ACHN (cell line): Measurements from ENCODE around the gene C6orf62.
"Not testable (repeated sequence)": the region's sequence is repeated elsewhere in the genome, so short reads cannot be mapped to it uniquely, and the experiment has no call there.

Experiments used
- DNase-seq: peaks from one replicate; pipeline ENCODE4 v3.0.0-alpha.2; 2015
- in situ Hi-C: cut with HindIII; loops from 2 replicates; pipeline ENCODE4 v1.10.0; 2017; ENCODE audit warnings: low sequenced_read_pairs, low pct_ligation_motif_present, low pct_unique_long_range_greater_than_20kb

C6orf62 gene

GRCh38 chr6:24719125-24719971 is at the start of gene C6orf62:
Gene C6orf62 (minus strand): TSS chr6:24719154. CDS start chr6:24718668, 486 bp downstream.
- peak; percentile 24 for DNase-seq
- in situ Hi-C loops = no loop called here

- in situ Hi-C loops = no loop called here
- no peak for DNase-seq
Observed at GRCh38 chr6:24768361-24768760, 49.4 kb upstream of the C6orf62 start.

DNA sequence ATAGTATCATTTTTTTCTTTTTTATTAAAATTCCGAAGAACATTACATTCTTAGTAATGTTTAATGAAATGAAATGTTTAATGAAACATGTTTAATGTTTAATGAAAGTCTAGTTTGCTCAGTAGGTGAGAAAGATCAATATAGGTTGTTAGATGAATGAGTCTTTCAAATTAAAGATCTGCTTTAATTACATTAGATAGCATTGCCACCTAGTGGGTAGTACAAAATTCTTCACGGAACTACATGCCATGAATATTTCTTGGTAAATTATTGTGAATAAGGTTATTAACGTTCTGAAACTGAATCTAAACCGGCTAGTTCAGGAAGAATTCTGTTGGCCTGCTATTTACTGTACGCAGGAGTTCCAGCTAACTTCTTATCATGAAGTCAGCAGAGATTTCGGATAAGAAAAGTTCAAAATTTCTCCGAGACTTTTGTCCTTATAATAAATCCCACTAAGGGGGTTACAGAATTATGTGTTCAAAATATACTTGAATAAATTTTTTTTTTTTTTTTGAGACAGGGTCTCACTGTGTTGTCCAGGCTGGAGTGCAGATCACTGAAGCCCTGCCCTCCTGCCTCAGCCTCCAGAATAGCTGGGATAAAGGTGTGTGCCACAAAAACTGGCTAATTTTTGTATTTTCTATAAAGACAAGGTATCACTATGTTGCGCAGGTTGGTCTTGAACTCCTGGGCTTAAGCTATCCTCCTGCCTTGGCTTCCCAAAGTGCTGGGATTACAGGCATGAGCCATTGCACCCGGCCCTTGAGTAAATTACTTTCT is 47.9 kb upstream of the C6orf62 start:
- in situ Hi-C loops = no loop called here
- DNase-seq = peak; percentile 36

DNA sequence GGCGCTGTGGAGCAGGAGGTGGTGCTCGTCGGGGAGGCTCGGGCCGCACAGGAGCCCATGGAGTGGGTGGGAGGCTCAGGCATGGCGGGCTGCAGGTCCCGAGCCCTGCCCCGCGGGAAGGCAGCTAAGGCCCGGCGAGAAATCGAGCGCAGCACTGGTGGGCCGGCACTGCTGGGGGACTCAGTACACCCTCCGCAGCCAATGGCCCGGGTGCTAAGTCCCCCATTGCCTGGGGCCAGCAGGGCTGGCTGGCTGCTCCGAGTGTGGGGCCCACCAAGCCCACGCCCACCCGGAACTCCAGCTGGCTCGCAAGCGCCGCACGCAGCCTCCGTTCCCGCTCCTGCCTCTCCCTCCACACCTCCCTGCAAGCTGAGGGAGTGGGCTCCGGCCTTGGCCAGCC is 47.0 kb upstream of the C6orf62 start:
- DNase-seq, in situ Hi-C loops: not testable (repeated sequence)

DNA sequence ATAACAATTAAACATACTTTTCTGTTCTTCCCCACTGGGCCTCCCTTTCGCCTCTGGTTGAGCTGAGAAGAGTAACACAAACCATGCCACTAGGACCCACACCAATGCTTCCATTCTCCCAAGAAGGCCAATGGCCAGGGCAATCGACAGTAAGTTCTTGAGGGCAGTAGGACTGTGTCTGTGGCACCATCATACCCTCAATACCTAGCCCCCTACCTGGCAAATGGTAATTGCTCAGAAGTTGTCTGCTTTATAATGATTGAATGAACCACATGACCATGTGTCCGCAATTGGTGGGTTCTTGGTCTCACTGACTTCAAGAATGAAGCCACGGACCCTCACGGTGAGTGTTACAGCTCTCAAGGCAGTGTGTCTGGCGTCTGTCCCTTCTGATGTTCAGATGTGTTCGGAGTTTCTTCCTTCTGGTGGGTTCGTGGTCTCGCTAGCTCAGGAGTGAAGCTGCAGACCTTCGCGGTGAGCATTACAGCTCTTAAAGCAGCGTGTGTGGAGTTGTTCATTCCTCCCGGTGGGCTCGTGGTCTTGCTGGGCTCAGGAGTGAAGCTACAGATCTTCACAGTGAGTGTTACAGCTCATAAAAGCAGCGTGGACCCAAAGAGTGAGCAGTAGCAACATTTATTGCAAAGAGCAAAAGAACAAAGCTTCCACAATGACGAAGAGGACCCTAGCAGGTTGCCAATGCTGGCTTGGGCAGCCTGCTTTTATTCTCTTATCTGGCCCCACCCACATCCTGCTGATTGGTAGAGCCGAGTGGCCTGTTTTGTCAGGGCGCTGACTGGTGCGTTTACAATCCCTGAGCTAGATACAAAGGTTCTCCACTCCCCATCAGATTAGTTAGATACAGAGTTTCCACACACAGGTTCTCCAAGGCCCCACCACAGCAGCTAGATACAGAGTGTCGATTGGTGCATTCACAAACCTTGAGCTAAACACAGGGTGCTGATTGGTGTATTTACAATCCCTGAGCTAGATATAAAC is 46.2 kb upstream of the C6orf62 start:
- in situ Hi-C loops, DNase-seq: not testable (repeated sequence)

DNA sequence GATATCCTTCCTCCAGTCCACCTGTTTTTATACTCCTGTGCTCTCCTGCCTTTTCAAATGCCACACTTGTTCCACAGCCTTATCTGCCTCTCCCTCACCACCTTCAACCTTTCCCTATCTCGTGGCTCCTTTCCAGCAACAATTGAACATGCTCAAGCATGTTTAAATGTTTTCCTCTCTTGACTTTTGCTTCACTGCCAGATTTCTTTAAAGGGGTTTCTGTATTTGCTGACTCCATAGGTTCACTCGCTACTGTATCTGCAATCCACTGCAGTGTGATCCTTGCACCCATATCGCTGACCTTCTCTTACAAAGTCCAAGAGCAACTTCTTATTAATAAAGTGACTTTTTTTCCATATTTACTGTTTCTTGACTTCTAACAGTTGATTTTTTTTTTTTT is 44.6 kb upstream of the C6orf62 start:
- in situ Hi-C loops = no loop called here
- no peak for DNase-seq

- no peak for DNase-seq
- in situ Hi-C loops = no loop called here
Observed at GRCh38 chr6:24761851-24762250, 42.9 kb upstream of the C6orf62 start.

- in situ Hi-C loops = no loop called here
Observed at GRCh38 chr6:24761193-24761835, 42.4 kb upstream of the C6orf62 start.

GRCh38 chr6:24760210-24760609 is 41.3 kb upstream of the C6orf62 start:
- no peak for DNase-seq
- in situ Hi-C loops = no loop called here

More at GRCh38 chr6:24761193-24761835, 42.4 kb upstream of the C6orf62 start:
- no peak for DNase-seq

- in situ Hi-C loops = no loop called here
- DNase-seq = no peak
Observed at GRCh38 chr6:24759718-24760117, 40.8 kb upstream of the C6orf62 start.

- in situ Hi-C loops = no loop called here
- DNase-seq = no peak
Observed at GRCh38 chr6:24757611-24758010, 38.7 kb upstream of the C6orf62 start.

DNA sequence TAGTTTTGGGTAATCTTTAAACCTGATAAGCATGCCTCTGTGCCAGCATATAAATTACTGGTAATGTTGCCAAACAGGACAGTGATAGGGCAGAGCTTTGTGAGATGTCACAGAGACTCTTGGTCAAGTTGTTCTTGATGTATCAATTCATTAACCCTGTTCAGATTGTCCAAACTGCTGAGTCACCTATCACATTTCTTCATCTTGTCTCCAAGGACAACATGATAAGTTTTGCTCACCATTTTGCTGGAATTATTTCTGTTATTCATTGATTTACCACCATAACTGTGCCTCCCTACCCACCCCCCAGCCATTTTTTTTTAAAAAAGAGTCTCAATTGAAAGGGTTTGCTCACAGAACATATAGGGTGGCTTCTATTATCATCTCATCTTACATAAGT is 36.3 kb upstream of the C6orf62 start:
- DNase-seq = no peak
- in situ Hi-C loops = no loop called here

DNA sequence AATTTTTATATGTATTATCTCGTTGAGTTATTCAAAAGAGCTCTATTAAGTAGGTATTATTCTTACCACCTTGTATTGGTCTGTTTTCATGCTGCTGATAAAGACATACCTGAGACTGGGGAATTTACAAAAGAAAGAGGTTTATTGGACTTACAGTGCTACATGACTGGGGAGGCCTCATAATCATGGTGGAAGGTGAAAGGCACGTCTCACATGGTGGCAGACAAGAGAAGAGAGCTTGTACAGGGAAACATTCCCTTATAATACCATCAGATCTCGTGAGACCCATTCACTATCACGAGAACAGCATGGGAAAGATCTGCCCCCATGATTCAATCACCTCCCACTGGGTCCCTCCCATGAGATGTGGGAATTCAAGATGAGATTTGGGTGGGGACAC is 35.4 kb upstream of the C6orf62 start:
- DNase-seq, in situ Hi-C loops: not testable (repeated sequence)

DNA sequence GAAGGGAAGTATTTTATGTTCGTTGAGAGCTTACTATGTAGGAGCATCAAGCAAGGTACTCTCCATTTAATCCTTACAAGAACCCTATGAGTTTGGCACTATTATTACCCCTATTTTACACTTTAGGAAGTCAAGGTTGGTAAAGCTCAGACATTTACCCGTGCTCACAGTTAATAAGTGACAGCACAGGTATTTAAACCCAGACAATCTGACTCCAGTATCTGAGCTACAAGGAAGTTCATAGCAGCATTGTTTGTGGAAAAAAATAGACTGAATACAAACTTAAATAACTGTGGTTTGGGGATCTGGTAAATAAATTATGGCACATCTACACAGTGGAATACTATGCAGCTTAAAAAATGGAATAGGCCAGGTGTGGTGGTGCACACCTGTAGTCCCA is 34.6 kb upstream of the C6orf62 start:
- in situ Hi-C loops = no loop called here
- DNase-seq = no peak

GRCh38 chr6:24752917-24753492 is 34.1 kb upstream of the C6orf62 start:
- no peak for DNase-seq
- in situ Hi-C loops = no loop called here

DNA sequence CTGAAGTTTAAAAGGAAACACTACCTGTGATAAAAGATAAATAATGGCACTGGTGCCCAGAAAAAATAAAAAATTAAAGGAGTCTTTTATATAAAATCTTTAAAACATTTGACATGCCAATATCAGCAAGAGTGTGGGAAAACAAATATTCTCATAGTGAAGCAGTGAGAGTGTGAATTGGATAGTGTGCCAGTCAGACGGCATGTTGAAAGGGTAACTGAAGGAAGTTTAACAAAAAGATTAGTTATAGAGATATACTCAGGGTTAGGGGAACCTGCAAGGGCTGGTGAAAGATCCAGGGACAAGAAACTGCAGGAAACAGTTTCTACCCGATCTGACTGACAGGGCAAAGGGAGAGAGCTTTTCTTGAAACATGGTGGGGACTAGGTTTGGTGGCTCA is 33.5 kb upstream of the C6orf62 start:
- DNase-seq = no peak
- in situ Hi-C loops = no loop called here

DNA sequence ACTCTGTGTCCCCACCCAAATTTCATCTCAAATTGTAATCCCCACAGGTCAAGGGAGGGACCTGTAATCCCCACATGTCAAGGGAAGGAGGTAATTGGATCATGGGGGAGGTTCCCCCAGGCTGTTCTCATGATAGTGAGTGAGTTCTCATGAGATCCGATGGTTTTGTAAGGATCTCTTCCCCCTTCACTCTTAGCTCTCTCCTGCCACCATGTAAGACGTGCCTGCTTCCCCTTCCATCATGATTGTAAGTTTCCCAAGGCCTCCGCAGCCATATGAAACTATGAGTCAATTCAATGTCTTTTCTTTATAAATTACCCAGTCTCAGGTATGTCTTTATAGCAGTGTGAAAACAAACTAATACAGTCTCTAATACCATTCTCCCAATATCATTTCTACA is 31.9 kb upstream of the C6orf62 start:
- DNase-seq, in situ Hi-C loops: not testable (repeated sequence)

DNA sequence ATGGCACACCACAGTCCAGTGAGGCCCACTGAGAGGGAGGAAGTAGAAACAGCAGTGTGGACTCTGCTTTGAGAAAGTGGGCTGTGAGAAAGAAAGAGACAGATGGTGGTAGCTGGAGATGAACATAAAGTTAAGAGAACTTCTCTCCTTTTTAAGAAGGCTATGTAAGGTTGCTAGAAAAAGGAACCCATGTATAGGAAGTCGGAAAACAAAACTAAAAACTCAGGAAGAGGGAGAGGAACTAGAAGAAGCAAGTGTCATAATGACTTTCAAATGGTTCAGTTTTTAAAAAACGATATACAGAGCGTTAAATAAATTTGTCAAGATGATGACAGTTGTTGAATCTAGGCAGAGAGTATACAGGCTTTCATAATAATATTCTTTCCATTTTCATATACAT is 30.3 kb upstream of the C6orf62 start:
- in situ Hi-C loops = no loop called here
- no peak for DNase-seq
